GM12878 (cell line): ENCODE measurements around the gene OR51B4. TPM values are rescaled to one million over a fixed set of nuclear protein-coding genes. Genes with fewer than 3 reads are reported as not detected.
"Not testable (repeated sequence)": the region's sequence is repeated elsewhere in the genome, so short reads cannot be mapped to it uniquely, and the experiment has no call there.

ENCODE experiments used
- ATAC-seq: fragments of 200-7000 bp; cut with Tn5 transposase; 3 replicates; pipeline ENCODE4 v1.9.1; 2020; ENCODE audit warnings: mild to moderate bottlenecking, moderate library complexity
- BruUV-seq: library from RNA; stranded (reverse); fragments of 400-500 nt; replicated peaks from 2 replicates; lab custom pipeline; 2021; lab: Mats Ljungman, UMichigan
- CTCF ChIA-PET: fragments of 300-600 bp; sonication (Branson Sonifier 250); formaldehyde crosslinking; extraction: SDS; loops from one replicate; lab custom pipeline; 2021; ENCODE audit warnings: inconsistent platforms; lab: Yijun Ruan, JAX
- POLR2A ChIA-PET: fragments of 350-600 bp; formaldehyde crosslinking; extraction: SDS; loops from one replicate; lab custom pipeline; 2021; ENCODE audit warnings: inconsistent platforms; lab: Charles Lee
- RAD21 ChIA-PET: fragments of 300-600 bp; sonication (Branson Sonifier 250); formaldehyde crosslinking; loops from one replicate; lab custom pipeline; 2023; ENCODE audit warnings: antibody characterized with exemption; ENCODE audit not compliant: unreplicated experiment; lab: Charles Lee
- SMC1A ChIA-PET: fragments of 300-600 bp; sonication (Branson Sonifier 250); formaldehyde crosslinking; loops from one replicate; lab custom pipeline; 2023; ENCODE audit not compliant: unreplicated experiment, uncharacterized antibody; lab: Charles Lee
- DNase-seq: peaks from one replicate; pipeline ENCODE4 v3.0.0-alpha.2; 2011; ENCODE audit warnings: low read depth, low spot score
- FAIRE-seq: peaks from 3 replicates; lab custom pipeline; 2011; peaks lifted over from hg19 to GRCh38; lab: Jason Lieb, UNC
- H2AFZ ChIP-seq: 2 replicates; pipeline ENCODE4 v1.6.0; 2011; ENCODE audit warnings: low read depth, low read length, control low read depth; ENCODE audit not compliant: control insufficient read depth
- H3K27ac ChIP-seq: 2 replicates; pipeline ENCODE4 v1.5.1; 2011; ENCODE audit warnings: control low read depth; ENCODE audit not compliant: control insufficient read depth, insufficient read depth
- H3K27me3 ChIP-seq, 2 experiments: replicated peaks in 1 of 2; 2 replicates each; pipeline versions ENCODE4 v1.6.0 to v1.6.1; 2011; ENCODE audit warnings: low read length in 1 of 2; ENCODE audit not compliant: control insufficient read depth in 2 of 2, insufficient read depth in 2 of 2
- H3K36me3 ChIP-seq, 2 experiments: 2 replicates each; pipeline ENCODE4 v1.5.1; 2011; ENCODE audit warnings: low read length in 1 of 2; ENCODE audit not compliant: control insufficient read depth in 2 of 2, insufficient read depth in 2 of 2
- H3K4me1 ChIP-seq: 2 replicates; pipeline ENCODE4 v1.6.1; 2011; ENCODE audit warnings: mild to moderate bottlenecking, low read length, moderate library complexity, mixed read lengths; ENCODE audit not compliant: control insufficient read depth, insufficient read depth
- H3K4me2 ChIP-seq: 2 replicates; pipeline ENCODE4 v1.6.0; 2011; ENCODE audit warnings: control low read depth; ENCODE audit not compliant: control insufficient read depth, insufficient read depth
- H3K4me3 ChIP-seq: fragments of 200-600 bp; sonication (generic); 2 replicates; pipeline ENCODE4 v1.5.1; 2016
- H3K79me2 ChIP-seq: 2 replicates; pipeline ENCODE4 v1.6.0; 2011; ENCODE audit warnings: low read length; ENCODE audit not compliant: control insufficient read depth, insufficient read depth
- H3K9ac ChIP-seq: 2 replicates; pipeline ENCODE4 v1.8.0; 2011; ENCODE audit warnings: low read length, control low read depth, mixed read lengths; ENCODE audit not compliant: control insufficient read depth, insufficient read depth
- H3K9me3 ChIP-seq: replicated peaks from 3 replicates; pipeline ENCODE4 v1.5.1; 2011; ENCODE audit warnings: mild to moderate bottlenecking, low read length; ENCODE audit not compliant: control insufficient read depth, insufficient read depth
- H4K20me1 ChIP-seq: 2 replicates; pipeline ENCODE4 v1.6.0; 2011; ENCODE audit not compliant: control insufficient read depth, insufficient read depth
- PBX3 ChIP-seq: IDR thresholded peaks from 2 replicates; pipeline ENCODE4 v1.6.1; 2011; ENCODE audit warnings: mild to moderate bottlenecking, low read depth, low read length, moderate library complexity; ENCODE audit not compliant: insufficient replicate concordance
- WGBS: methylation state at CpG from one replicate; pipeline ENCODE4 v1.1.6; 2016; ENCODE audit warnings: low lambda C conversion rate; ENCODE audit not compliant: insufficient replicate concordance, insufficient coverage; ENCODE audit errors: missing lambda C conversion rate; 5-methylcytosine and 5-hydroxymethylcytosine counted together
- in situ Hi-C: fragments of 300-500 bp; cut with MboI; formaldehyde crosslinking; loops from 9 replicates; pipeline ENCODE4 v1.14.3; 2018; ENCODE audit warnings: mixed read lengths
- intact Hi-C: fragments of 100-400 bp; cut with micrococcal nuclease; formaldehyde crosslinking; loops from one replicate; pipeline ENCODE4 v1.14.2; 2022; ENCODE audit not compliant: unreplicated experiment
- polyA plus RNA-seq, 11 experiments: library from polyadenylated mRNA; depleted of rRNA in 4 of 11; unstranded in 6 of 11; stranded (reverse) in 5 of 11; fragments of >200 nt; fragmentation: Nextera tagmentation in 4 of 11; fragmentation: Illumina TruSeq in 1 of 11; extraction: Ambion mirVana in 4 of 11; extraction: Trizol in 1 of 11; gene quantifications; 1 replicate in 1 of 11; 2 replicates in 10 of 11; pipeline versions ENCODE4 v1.2.1 to v1.2.3, GENCODE V29; 2011 to 2016; ENCODE audit warnings: inconsistent platforms in 2 of 11, missing spikeins in 2 of 11, low read depth in 1 of 11
- total RNA-seq, 4 experiments: library from RNA; depleted of rRNA in 3 of 4; stranded (reverse); fragments of >200 nt in 3 of 4; fragmentation: Illumina TruSeq in 1 of 4; extraction: Trizol in 1 of 4; gene quantifications; 2 replicates each; pipeline versions ENCODE4 v1.2.1 to v1.2.3, GENCODE V29; 2013 to 2021

The OR51B4 gene
- total and polyA plus RNA-seq, 10 of the 15 experiments (the other 5 are each of a cell fraction or from before 2014, with no cell fraction given) = 0.23 to 2.1 TPM; not detected in 8

- TF ChIP-seq PBX3 = no peak
Measured at GRCh38 chr11:5257296-5257695, 44.5 kb downstream of the OR51B4 start (continued).

GRCh38 chr11:5254646-5255413 lies 46.9 kb downstream of the OR51B4 start, which contains the start of gene HBG2:
TSS of gene HBG2 (minus strand) at chr11:5254781. CDS start at chr11:5254728, 53 bp downstream.
- H3K9ac ChIP-seq, H3K4me1 ChIP-seq, RAD21 ChIA-PET, CTCF ChIA-PET, H3K4me2 ChIP-seq, DNase-seq, H3K27ac ChIP-seq, H3K4me3 ChIP-seq, in situ Hi-C loops, H4K20me1 ChIP-seq, H3K9me3 ChIP-seq, POLR2A ChIA-PET, BruUV-seq, H3K27me3 ChIP-seq, H3K79me2 ChIP-seq, FAIRE-seq, ATAC-seq, intact Hi-C loops, H3K36me3 ChIP-seq, SMC1A ChIA-PET, H2AFZ ChIP-seq: not testable (repeated sequence)
- 2% methylated on average over 4 of the region's 9 CpGs for WGBS

GRCh38 chr11:5254023-5254422 lies 47.7 kb downstream of the OR51B4 start:
- CTCF ChIA-PET, H3K27me3 ChIP-seq, H3K4me2 ChIP-seq, H3K4me3 ChIP-seq, H3K79me2 ChIP-seq, H4K20me1 ChIP-seq, H3K4me1 ChIP-seq, SMC1A ChIA-PET, POLR2A ChIA-PET, H3K9ac ChIP-seq, RAD21 ChIA-PET, H3K36me3 ChIP-seq, H3K9me3 ChIP-seq, FAIRE-seq, intact Hi-C loops, H2AFZ ChIP-seq, BruUV-seq, DNase-seq, H3K27ac ChIP-seq, ATAC-seq, in situ Hi-C loops: not testable (repeated sequence)
- WGBS = 26% methylated on average over 2 of the region's 2 CpGs

GRCh38 chr11:5253440-5253839 lies 48.3 kb downstream of the OR51B4 start:
- H3K4me2 ChIP-seq, H3K9ac ChIP-seq, POLR2A ChIA-PET, H3K27me3 ChIP-seq, H3K36me3 ChIP-seq, H3K79me2 ChIP-seq, H2AFZ ChIP-seq, ATAC-seq, FAIRE-seq, intact Hi-C loops, H3K4me3 ChIP-seq, BruUV-seq, CTCF ChIA-PET, RAD21 ChIA-PET, H3K9me3 ChIP-seq, H3K4me1 ChIP-seq, SMC1A ChIA-PET, in situ Hi-C loops, H3K27ac ChIP-seq, DNase-seq, H4K20me1 ChIP-seq: not testable (repeated sequence)
- 93% methylated on average over 5 of the region's 5 CpGs for WGBS
